NCI-H2171 (cell line): ENCODE data around the gene C1orf198.

Experiments used
- DNase-seq: peaks from one replicate; lab custom pipeline; 2025; lab: John Stamatoyannopoulos, UW

C1orf198 gene

GRCh38 chr1:230867903-230868735 lies at the start of gene C1orf198:
TSS of gene C1orf198 (minus strand) at chr1:230868521. CDS start at chr1:230868512, 9 bp downstream.
- peak; percentile 73 for DNase-seq

- DNase-seq = peak; percentile 49
These were observed 49.2 kb upstream of the C1orf198 start for GRCh38 chr1:230917284-230918135.

GRCh38 chr1:230916587-230917283 lies 48.4 kb upstream of the C1orf198 start:
- DNase-seq = no peak

GRCh38 chr1:230915078-230915477 lies 46.8 kb upstream of the C1orf198 start:
- no peak for DNase-seq

GRCh38 chr1:230913496-230913895 lies 45.2 kb upstream of the C1orf198 start:
- DNase-seq = no peak

GRCh38 chr1:230910755-230911117 lies 42.4 kb upstream of the C1orf198 start:
- DNase-seq = no peak

GRCh38 chr1:230909974-230910754 lies 41.8 kb upstream of the C1orf198 start:
- DNase-seq = no peak

- DNase-seq = no peak
These were observed 39.3 kb upstream of the C1orf198 start for GRCh38 chr1:230907472-230908205.

- DNase-seq = no peak
These were observed 37.9 kb upstream of the C1orf198 start for GRCh38 chr1:230906226-230906625.

- no peak for DNase-seq
These were observed 37.4 kb upstream of the C1orf198 start for GRCh38 chr1:230905733-230906132.

GRCh38 chr1:230902349-230902923 lies 34.1 kb upstream of the C1orf198 start:
- no peak for DNase-seq

GRCh38 chr1:230901671-230902070 lies 33.4 kb upstream of the C1orf198 start:
- DNase-seq = peak; percentile 25

GRCh38 chr1:230900984-230901383 lies 32.7 kb upstream of the C1orf198 start:
- no peak for DNase-seq

GRCh38 chr1:230899841-230900251 lies 31.5 kb upstream of the C1orf198 start:
- DNase-seq = no peak

- no peak for DNase-seq
These were observed 30.4 kb upstream of the C1orf198 start for GRCh38 chr1:230898748-230899147.

GRCh38 chr1:230898144-230898543 lies 29.8 kb upstream of the C1orf198 start:
- no peak for DNase-seq

GRCh38 chr1:230896779-230897178 lies 28.5 kb upstream of the C1orf198 start:
- no peak for DNase-seq

GRCh38 chr1:230895452-230895851 lies 27.1 kb upstream of the C1orf198 start:
- no peak for DNase-seq

- no peak for DNase-seq
These were observed 26.3 kb upstream of the C1orf198 start for GRCh38 chr1:230894664-230895063.

- DNase-seq = no peak
These were observed 25.7 kb upstream of the C1orf198 start for GRCh38 chr1:230894032-230894431.
